Epidermal melanocyte (primary cell): ENCODE results near the gene ATXN7L2.

Source experiments
- DNase-seq: peaks from one replicate; pipeline ENCODE4 v3.0.0; 2011; ENCODE audit warnings: low spot score; ENCODE audit not compliant: insufficient read length

The ATXN7L2 gene

DNA sequence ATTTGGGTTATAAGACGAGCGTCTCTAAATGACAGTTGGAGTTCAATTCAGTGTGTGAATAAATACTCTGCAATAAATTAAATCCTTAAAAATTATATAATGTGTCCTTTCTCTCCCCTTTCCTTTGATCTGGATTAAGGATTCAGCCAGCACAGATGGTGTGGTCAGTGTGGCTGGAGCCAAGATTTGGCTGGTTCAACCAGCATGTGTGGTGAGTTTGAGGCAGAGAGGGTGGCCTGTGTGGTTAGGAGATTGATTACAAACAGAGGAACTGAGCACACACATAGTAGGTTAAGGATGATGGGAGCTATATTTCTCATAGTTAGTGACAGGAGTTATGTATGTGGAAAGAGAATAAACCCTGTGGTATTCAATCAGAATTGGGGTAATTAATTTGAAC lies 40.0 kb downstream of the ATXN7L2 start:
- DNase-seq = no peak

DNA sequence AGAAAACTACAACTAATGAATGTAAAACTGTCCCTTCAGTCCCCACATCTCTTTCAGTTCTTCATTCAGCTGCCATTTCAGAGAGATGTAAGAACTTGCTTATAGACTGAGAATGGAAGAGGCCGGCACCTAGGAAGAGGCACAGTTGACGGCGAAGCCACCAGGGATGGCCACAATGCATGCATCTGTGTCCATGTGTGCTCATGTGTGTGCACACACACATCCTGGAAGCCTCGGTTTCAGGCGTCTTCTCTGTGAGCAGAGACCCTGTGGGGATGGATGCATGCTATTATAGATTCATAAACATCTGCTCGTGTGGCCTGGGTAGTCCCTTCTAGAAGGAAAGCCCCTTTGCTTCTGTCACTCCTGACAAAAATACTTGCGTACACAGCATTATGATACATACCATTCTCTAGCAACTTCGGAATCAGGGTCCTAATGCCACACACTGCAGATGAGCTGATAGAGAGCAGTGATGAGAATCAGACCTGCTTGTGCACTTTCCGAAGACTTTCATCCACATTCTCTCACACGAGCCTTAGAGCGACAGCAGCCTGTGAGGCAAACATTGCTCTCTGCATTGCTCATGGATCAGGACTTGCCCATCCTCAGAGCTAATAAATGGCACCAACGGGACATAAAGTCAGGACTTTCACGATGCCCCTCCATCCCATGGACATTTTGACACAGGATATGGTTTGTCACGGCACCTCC lies 43.5 kb downstream of the ATXN7L2 start:
- DNase-seq = no peak

DNA sequence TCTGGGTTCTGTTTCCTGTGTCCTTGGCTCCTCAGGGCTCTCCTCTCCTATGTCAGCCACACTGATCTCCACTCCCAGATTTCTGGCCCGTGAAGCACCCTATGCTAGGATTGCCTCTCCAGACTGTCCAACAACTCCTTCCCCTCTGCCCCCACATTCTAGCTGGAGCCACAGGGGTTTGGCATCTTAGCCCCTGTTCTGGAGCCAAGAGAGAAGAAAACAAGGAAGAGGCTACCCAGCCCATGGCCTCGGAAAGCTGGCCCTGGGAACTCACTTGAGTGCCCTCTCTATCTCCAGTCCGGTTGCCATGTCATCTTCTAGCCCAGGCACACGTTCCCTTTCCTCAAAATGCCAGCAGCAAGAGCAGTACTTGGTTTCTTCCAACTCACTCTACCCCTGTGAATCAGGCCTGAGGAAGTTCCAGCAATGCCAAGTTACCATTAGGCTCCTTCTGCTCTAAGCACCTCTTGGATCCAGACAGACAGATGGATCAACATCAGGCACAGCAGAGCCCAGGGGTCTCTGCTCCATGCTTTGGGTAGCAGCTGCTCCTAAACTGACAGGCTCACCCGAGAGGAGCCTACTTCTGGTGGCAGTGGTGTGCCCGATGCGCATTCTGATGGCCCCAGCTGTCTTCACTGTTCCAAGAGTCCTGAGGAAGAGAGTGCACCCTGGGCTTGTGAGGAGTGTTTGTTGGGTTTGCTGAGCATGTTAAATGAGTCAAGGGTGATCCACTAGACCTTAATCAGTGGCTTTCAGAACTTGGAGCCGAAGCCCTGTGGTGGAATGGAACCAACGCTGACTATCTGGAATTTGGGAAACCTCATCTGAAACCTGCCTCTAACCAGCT lies 44.4 kb downstream of the ATXN7L2 start:
- no peak for DNase-seq

DNA sequence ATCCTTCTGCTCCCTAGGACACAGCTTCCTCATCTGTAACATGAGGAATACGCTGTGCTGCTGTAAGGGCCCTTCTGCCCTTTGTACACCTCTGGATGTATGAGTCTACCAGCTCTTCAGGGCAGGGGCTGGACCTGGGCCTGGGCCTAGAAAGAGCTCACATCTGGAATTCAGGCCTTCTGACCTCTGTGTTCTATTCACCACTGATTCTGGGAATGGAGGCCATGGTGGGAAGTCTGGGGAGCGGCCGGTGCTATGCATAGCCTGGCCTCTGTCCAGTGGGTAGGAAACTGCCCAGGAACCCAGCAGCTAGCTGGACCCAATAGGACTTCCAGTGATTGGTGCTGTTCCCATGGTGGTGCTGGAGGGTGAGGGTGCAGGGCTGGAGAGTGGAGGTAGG lies 45.0 kb downstream of the ATXN7L2 start:
- no peak for DNase-seq

DNA sequence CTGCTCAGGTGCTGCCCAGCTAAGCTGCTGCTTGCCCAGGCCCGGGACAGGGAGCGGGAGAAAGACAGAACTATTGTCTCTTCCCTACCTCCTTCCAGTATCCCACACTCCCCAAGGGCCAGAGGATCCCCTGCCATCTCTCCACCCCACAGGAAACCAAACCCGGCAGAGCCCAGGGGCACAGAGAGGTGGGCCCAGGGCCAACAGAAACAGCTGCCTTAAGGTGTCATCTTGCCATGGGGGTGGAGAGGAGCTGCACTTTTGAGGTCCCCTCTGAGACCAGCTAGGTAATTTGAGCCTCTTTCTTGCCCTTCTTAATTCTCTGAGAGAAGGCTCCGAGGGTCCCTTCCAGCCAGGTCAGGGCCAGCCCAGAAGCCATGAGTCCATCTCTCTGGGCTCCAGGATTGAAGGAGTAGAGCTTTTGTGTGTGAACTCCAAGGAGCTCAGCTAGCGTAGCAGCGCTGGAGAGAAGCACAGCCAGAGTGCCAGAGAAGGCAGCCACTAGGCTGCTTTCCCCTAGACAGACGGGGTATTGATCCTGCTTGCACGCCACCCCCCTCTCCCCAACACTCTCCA lies 46.3 kb downstream of the ATXN7L2 start:
- no peak for DNase-seq

DNA sequence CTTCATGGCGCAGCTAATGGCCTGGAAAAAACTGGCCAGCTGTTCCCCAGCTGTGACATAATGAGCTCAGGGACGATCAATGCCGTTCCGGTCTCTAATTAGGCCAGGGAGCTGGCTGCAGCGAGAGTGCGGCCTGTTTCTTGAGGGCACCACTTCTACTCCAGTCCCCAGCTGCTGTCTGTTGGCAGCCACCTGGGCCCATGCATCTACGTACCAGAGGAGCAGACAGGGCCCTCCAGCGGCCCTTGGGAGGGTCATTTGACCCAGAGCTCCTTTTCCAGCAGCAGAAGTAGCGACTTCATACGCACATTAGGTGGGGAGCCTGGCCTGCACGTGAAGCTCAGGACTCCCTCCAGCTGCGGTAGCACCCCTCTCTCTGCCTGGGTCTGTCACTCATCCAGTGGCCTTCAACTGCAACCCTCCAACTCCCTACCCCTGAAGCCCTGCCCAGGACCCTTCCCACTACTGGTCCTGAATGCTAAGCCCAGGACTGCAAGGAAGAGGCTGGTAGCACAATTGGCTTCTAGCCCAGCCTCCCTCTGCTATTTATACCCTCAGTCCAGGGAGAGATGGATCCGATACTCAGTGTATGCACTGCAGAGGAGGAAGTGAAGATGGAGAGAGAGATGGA lies 46.9 kb downstream of the ATXN7L2 start:
- DNase-seq = no peak

DNA sequence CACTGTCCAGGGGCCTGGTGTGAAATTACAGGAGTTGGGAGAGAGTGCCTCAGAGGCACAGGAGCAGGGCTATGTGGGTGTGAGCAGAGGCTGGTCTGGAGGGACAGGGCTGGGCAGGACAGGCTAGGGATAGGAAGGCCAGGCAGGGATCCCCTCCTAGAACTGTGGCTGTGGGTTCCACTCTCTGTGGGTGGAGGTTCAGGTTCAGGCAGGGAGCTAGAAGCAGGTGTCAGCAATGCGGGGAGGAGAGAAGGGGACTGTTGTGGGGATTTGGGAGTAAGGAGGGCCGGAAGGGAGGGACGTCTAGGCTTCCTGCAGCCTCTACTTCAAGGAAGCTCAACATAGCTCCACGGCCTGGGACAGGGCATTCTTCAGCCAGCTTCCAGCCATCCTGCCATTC lies 47.7 kb downstream of the ATXN7L2 start:
- DNase-seq = no peak

DNA sequence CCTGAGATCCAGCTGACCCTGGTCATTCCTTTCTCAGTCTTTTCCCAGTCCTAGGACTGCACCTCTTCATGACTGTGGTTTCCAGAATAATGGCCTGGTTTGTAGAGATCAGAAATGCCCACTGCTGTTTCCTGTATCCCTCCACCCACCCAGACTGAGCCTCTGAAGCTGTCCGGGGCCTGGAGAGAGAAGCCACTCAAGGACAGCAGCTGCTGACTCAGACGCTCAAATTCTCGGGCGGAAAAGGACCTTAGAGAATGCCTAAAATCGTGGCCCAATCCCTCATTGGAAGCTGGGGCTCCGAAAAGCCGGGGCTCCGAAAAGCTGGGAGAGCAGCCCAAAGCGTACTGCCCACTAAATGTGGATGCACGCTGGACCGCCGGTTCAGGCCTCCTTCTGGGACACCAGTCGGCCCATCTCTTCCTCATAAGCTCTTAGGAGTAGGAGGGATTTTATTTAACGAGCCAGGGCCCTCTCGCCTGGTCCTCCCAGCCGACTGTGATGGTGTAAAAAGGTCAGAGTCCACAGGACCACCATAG lies 48.2 kb downstream of the ATXN7L2 start:
- DNase-seq = no peak

DNA sequence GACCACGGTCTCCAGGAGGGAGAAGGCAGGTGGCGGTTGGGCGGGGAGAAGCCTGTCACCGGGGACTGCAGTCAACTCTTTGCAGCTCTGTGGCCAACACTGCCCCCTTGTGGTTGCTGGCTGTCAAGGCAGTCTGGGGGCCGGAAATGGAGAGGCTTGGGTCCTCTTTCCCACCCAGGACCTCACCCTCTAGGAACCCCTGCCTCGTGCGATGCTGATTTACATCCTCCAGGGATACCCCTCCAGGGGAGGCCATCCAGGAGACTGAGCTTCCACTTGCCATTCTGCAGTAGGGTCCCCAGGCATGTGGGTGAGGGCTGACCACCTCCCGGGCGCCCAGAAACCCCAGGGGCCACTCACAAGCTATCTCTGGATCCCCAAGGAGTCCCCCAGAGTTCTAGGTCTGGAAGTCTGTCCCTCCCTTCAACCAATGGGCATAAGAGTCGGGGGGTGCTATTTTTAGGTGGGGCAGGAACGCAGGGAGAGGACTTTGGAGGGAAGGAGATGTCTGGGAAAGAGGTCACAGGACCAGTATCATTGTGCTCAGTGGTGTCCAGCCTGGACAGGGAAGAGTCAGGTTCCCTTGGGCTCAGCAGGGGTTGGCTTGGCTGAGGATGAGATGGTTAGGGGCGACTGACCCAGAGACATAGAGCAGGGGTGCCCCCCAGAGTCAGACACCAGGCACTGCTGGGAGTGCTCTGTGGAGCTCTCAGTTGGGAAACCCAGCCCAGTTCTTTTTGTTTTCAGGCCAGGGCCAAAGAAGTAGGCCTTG lies 48.8 kb downstream of the ATXN7L2 start:
- DNase-seq = no peak

DNA sequence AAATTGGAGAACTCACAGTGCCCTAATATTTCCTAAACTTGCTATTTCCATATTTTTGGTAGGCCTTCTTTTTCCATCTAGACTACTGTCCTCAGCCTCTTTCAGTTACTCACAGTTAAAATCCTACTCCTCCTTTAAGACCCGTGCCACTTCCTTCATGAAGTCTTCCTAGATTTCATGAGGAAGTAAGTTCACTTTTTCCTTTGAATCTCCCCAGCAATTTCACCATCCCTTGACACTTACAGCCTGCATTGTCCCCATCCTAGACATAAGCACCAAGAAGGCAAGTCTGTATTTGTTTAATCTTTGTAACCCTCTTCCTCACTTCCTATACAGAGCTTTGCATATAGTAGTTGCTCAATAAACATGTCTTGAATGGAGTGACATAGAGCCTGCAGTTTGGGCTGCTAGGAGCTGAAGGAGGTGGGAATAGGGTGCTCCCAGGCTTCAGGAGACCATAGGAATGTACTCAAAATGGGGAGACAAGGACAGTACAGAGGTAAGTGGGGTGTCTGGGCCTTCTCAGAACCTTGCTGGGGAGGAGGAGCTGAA lies 50.7 kb downstream of the ATXN7L2 start:
- no peak for DNase-seq

DNA sequence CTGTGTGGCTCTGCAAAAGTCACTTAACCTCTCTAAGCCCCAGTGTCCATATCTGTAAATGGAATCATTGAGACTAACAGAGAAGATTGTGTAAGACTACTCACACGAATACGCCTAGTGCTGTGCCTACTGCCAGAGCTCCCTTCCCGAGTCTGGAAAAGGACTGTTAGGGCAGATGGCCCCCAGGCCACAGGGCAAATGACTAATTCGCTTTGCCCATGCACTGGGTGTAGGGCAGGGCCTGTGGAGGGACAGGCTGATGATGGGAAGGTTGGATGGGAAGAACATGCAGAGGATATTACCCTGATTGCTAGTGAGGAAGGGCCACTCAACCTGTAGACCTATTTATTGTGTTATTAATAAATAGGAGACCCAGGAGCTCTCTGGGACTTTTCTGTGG lies 51.8 kb downstream of the ATXN7L2 start:
- DNase-seq = no peak

DNA sequence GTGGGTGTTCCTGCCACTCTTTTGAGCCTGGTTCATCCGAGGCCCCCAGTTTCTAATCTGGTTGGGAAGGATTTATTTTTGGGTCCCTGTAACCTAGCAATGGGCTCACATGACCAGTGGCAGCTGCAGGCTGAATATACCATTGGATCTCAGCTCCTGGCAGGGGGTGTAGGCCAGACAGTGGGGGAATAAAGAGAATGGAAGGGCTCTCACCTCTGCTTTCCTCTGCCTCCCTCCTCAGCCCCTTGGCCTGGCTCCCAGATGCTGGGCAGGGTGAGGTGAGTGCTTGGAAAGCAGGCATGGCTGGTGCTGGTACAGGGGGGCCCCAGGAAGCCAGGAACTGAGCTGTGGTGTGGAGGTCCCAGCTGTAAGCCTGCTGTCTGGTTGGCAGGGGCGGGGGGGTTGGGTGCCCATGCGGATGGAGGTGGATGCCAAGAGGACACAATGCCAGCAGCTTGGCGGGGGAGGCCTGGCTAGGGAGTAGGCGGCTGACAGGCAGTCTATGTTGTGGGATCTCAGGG lies 52.3 kb downstream of the ATXN7L2 start:
- DNase-seq = no peak

DNA sequence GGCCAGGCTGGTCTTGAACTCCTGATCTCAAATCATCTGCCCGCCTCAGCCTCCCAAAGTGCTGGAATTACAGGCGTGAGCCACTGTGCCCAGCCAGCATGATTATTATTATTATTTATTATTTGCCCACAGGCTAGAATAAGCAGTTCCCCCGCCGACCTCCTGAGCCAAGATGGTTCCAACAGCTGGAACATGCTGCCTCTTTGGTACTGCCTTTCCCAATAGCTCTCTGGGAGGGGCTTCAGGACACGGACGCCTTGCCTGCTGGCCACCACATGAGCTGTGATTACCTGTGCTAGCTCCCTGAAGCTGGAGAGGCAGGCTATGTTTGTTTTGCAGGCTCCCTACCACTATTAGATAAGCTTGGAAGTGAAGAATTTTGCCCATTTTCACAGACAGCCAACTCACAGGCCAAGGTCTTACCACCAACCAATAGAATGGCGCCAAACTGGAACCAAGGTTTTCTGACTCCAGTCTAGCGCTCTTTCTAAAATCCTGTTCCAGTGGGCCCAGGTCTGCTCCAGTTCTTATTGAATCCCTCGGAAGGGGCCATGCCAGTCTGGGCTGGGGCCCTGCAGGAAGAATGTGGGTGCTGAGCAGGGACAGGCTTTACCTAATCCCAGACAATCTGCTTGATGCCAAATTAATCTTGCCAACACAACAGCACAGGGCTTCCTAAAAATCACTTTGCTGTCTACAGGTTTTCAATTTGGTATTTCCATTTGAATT lies 53.9 kb downstream of the ATXN7L2 start:
- DNase-seq = no peak

DNA sequence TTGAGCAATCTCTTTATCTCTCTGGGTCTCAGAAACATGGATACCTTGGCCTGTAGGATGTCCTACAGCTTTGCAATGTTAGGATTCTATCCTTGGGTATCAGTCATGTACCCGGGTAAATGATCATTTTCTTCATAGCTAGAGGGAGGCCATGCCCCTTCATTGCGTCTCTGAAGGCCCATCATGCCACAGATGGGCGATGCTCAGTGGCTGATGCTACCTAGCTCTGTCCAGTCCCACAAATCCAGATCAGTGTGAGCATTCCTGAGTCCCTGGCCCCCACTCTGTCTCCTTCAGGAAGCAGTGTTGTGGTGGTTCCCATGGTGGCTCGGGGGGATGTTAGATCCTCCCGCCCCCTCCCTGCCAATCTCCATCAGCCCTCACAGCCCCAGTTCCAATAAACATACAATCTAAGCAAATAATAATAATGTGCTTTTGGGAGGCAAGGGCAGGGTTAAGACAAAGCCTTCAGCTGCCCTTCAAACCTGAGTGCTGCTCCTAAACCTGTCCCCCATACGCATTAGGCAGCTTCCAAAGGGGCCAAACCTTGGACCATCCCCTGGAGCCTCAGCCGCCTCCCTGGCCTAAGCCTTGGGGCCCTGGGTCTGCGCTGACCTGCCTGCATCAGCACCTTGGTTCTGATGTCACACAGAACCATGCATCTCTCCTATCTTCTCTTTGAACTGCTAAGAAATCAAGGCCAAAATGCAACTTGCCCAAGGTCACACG lies 55.3 kb downstream of the ATXN7L2 start:
- DNase-seq = no peak

DNA sequence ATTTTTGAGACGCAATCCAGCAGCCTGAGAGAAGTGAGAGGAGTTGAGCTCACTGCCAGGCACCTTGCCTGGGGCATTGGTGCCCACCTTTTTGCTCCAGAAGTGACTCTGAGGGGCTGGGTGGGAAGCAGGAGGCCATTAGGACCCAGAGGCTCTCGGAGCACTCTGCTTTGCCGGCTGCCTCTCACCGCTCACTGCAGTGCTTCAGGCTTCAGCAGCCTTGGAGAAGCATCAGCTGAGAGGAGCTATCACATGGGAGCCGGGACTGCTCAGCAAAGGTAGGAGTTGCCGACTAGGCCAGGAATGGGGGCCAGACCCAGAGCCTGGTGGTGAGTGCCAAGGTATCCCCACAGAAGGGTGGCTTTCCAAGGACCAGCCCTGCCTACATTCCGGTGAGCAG lies 56.0 kb downstream of the ATXN7L2 start, which contains the start of gene GPR61:
Gene GPR61, plus strand, starts transcription at position 197 of the 400 bp plus-strand sequence. CDS start 3,151 bp downstream, outside the sequence.
- no peak for DNase-seq

DNA sequence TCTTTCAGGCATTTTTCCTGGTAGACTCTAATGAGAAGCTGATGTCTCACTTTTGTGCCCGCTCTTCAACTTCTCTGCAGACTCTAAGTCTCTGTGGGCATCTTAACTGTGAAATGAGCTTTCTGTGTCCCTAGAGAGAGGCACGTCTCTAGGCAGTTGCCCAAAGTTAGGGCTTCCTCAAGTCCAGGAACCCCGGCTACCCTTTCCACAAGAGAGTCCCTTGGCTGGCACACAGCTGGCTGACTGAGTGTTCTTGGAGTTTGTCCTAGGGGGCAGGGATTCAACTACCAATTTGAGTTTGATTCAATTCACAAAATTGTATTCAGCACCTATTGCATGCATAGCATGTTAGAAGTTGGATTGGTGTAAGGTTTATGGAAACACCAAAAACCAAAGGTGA lies 57.4 kb downstream of the ATXN7L2 start:
- DNase-seq = no peak
